Mucosa of rectum (tissue), 2 donors: ENCODE results near the gene PIK3IP1.

Experiments
- H3K27ac ChIP-seq, 2 donors: one replicate each; pipeline ENCODE4 v1.7.0; 2013; ENCODE audit warnings: inconsistent platforms in 2 of 2, low read depth in 2 of 2, low read length in 2 of 2
- H3K27me3 ChIP-seq, 2 donors: one replicate each; pipeline ENCODE4 v1.7.0; 2013; ENCODE audit warnings: low read length in 2 of 2; ENCODE audit not compliant: control insufficient read depth in 2 of 2, insufficient read depth in 2 of 2
- H3K36me3 ChIP-seq, 2 donors: one replicate each; pipeline ENCODE4 v1.7.0; 2013; ENCODE audit warnings: low read length in 2 of 2; ENCODE audit not compliant: control insufficient read depth in 2 of 2, insufficient read depth in 2 of 2
- H3K4me1 ChIP-seq, 2 donors: one replicate each; pipeline ENCODE4 v1.7.0; 2013; ENCODE audit warnings: low read length in 2 of 2, mild to moderate bottlenecking in 1 of 2; ENCODE audit not compliant: control insufficient read depth in 2 of 2, insufficient read depth in 2 of 2
- H3K4me3 ChIP-seq, 2 donors: one replicate each; pipeline ENCODE4 v1.7.0; 2013; ENCODE audit warnings: low read length in 2 of 2
- H3K9ac ChIP-seq, 2 donors: one replicate each; pipeline ENCODE4 v1.7.0; 2013; ENCODE audit warnings: low read length in 2 of 2, low read depth in 1 of 2, mild to moderate bottlenecking in 1 of 2
- H3K9me3 ChIP-seq, 2 donors: one replicate each; pipeline ENCODE4 v1.7.0; 2013; ENCODE audit warnings: low read length in 2 of 2; ENCODE audit not compliant: control insufficient read depth in 2 of 2
- donor health status: healthy.
- donor health status: Normal muscosa, but diverticular disease.

The PIK3IP1 gene

GRCh38 chr22:31292236-31292989 is at the start of gene PIK3IP1:
TSS of gene PIK3IP1 (minus strand) at chr22:31292488. CDS start at chr22:31292344, 144 bp downstream.
- Histone ChIP-seq H3K27me3 (no peaks in the 10 kb centered on the region), H3K9me3 (no peaks in the 10 kb centered on the region), H3K4me1 (peaks cover 30 to 34% of the 10 kb centered on the region in 2 donors), H3K27ac (peak within 1 kb of the TSS; percentile 97 to 99), H3K9ac (peak within 1 kb of the TSS; percentile 83 to 100), H3K36me3 (peaks cover 17% of the 10 kb centered on the region in 2 donors), H3K4me3 (peak within 1 kb of the TSS; percentile 75 to 93)

GRCh38 chr22:31341386-31342088 is 49.2 kb upstream of the PIK3IP1 start:
- Histone ChIP-seq H3K4me1 (peaks cover 29 to 46% of the 10 kb centered on the region in 2 donors), H3K27me3 (no peaks in the 10 kb centered on the region), H3K9ac (no peak overlapping the region), H3K9me3 (no peaks in the 10 kb centered on the region), H3K27ac (no peak overlapping the region), H3K4me3 (no peak overlapping the region), H3K36me3 (peaks cover 26 to 42% of the 10 kb centered on the region in 2 donors)

GRCh38 chr22:31340765-31341247 is 48.5 kb upstream of the PIK3IP1 start:
- no peak overlapping the region for H3K9ac ChIP-seq
- H3K27me3 ChIP-seq = no peaks in the 10 kb centered on the region
- H3K4me1 ChIP-seq = peaks cover 29 to 46% of the 10 kb centered on the region in 2 donors
- no peaks in the 10 kb centered on the region for H3K9me3 ChIP-seq
- peaks cover 26 to 43% of the 10 kb centered on the region in 2 donors for H3K36me3 ChIP-seq
- H3K4me3 ChIP-seq = no peak overlapping the region
- H3K27ac ChIP-seq = no peak overlapping the region

- Histone ChIP-seq H3K27me3 (no peaks in the 10 kb centered on the region), H3K9me3 (no peaks in the 10 kb centered on the region), H3K4me1 (peaks cover 27 to 46% of the 10 kb centered on the region in 2 donors), H3K36me3 (peaks cover 30 to 48% of the 10 kb centered on the region in 2 donors), H3K4me3 (no peak overlapping the region), H3K9ac (no peak overlapping the region), H3K27ac (no peak overlapping the region)
Measured at GRCh38 chr22:31340360-31340759, 48.1 kb upstream of the PIK3IP1 start.

GRCh38 chr22:31339148-31339832 is 47.0 kb upstream of the PIK3IP1 start:
- no peaks in the 10 kb centered on the region for H3K9me3 ChIP-seq
- H3K27ac ChIP-seq = peak overlapping the region in 1 of 2 donors; percentile 23
- no peak overlapping the region for H3K9ac ChIP-seq
- peaks cover 16 to 35% of the 10 kb centered on the region in 2 donors for H3K4me1 ChIP-seq
- no peak overlapping the region for H3K4me3 ChIP-seq
- H3K27me3 ChIP-seq = no peaks in the 10 kb centered on the region
- peaks cover 40 to 58% of the 10 kb centered on the region in 2 donors for H3K36me3 ChIP-seq

- Histone ChIP-seq H3K9ac (no peak overlapping the region), H3K4me3 (no peak overlapping the region), H3K36me3 (peaks cover 59 to 76% of the 10 kb centered on the region in 2 donors), H3K27ac (no peak overlapping the region), H3K9me3 (no peaks in the 10 kb centered on the region), H3K27me3 (no peaks in the 10 kb centered on the region), H3K4me1 (peaks cover 0 to 15% of the 10 kb centered on the region in 2 donors)
Measured at GRCh38 chr22:31337178-31337577, 44.9 kb upstream of the PIK3IP1 start.

- no peak overlapping the region for H3K4me3 ChIP-seq
- H3K4me1 ChIP-seq = peaks cover 0 to 2% of the 10 kb centered on the region in 2 donors
- H3K27me3 ChIP-seq = no peaks in the 10 kb centered on the region
- H3K9me3 ChIP-seq = no peaks in the 10 kb centered on the region
- H3K27ac ChIP-seq = no peak overlapping the region
- peaks cover 54 to 74% of the 10 kb centered on the region in 2 donors for H3K36me3 ChIP-seq
- no peak overlapping the region for H3K9ac ChIP-seq
Measured at GRCh38 chr22:31334329-31334728, 42.0 kb upstream of the PIK3IP1 start.

GRCh38 chr22:31333641-31334040 is 41.4 kb upstream of the PIK3IP1 start:
- Histone ChIP-seq H3K9me3 (no peaks in the 10 kb centered on the region), H3K9ac (no peak overlapping the region), H3K36me3 (peaks cover 55 to 78% of the 10 kb centered on the region in 2 donors), H3K27ac (no peak overlapping the region), H3K4me1 (no peaks in the 10 kb centered on the region), H3K27me3 (no peaks in the 10 kb centered on the region), H3K4me3 (no peak overlapping the region)

GRCh38 chr22:31332886-31333285 is 40.6 kb upstream of the PIK3IP1 start:
- no peak overlapping the region for H3K9ac ChIP-seq
- peaks cover 60 to 81% of the 10 kb centered on the region in 2 donors for H3K36me3 ChIP-seq
- H3K27ac ChIP-seq = no peak overlapping the region
- no peaks in the 10 kb centered on the region for H3K9me3 ChIP-seq
- no peak overlapping the region for H3K4me3 ChIP-seq
- no peaks in the 10 kb centered on the region for H3K27me3 ChIP-seq
- H3K4me1 ChIP-seq = no peaks in the 10 kb centered on the region
